OCI-LY3 (cell line): ENCODE data around the gene TLR3.

ENCODE experiments used
- H2AFZ ChIP-seq: fragments of 200-600, 300-600 bp; shearing (Covaris generic); 2 replicates; pipeline ENCODE4 v1.6.0; 2014; ENCODE audit warnings: antibody characterized with exemption, low read depth, low read length
- H3K27ac ChIP-seq: fragments of 200-600, 300-600 bp; sonication (generic); 2 replicates; pipeline ENCODE4 v1.5.1; 2014; ENCODE audit warnings: mild to moderate bottlenecking, low read length, moderate library complexity, mixed read lengths
- H3K27me3 ChIP-seq: fragments of 200-600, 300-600 bp; sonication (generic); 2 replicates; pipeline ENCODE4 v1.6.1; 2014; ENCODE audit warnings: low read depth, low read length, mixed read lengths
- H3K36me3 ChIP-seq: fragments of 200-600, 300-600 bp; sonication (generic); replicated peaks from 2 replicates; pipeline ENCODE3; 2014; ENCODE audit warnings: low read depth, low read length, mixed read lengths
- H3K4me1 ChIP-seq: fragments of 300-600, 200-600 bp; sonication (generic); 2 replicates; pipeline ENCODE4 v1.6.1; 2014; ENCODE audit warnings: low read length, mixed read lengths
- H3K4me2 ChIP-seq: fragments of 200-600, 300-600 bp; sonication (generic); 2 replicates; pipeline ENCODE4 v1.6.1; 2014; ENCODE audit warnings: low read length, mixed read lengths
- H3K4me3 ChIP-seq: fragments of 300-600, 200-600 bp; sonication (generic); 2 replicates; pipeline ENCODE4 v1.5.1; 2014; ENCODE audit warnings: antibody characterized with exemption, mild to moderate bottlenecking, low read length, moderate library complexity
- H3K79me2 ChIP-seq: fragments of 300-600, 200-600 bp; shearing (Covaris generic); 2 replicates; pipeline ENCODE4 v1.6.1; 2014; ENCODE audit warnings: mild to moderate bottlenecking, low read length, mixed read lengths
- H3K9ac ChIP-seq: fragments of 300-600, 200-600 bp; shearing (Covaris generic); 2 replicates; pipeline ENCODE4 v1.6.0; 2014; ENCODE audit warnings: mild to moderate bottlenecking, low read length, moderate library complexity
- H3K9me3 ChIP-seq: fragments of 200-600, 300-600 bp; shearing (Covaris generic); 2 replicates; pipeline ENCODE4 v1.6.1; 2014; ENCODE audit warnings: low read length, mixed read lengths; ENCODE audit not compliant: insufficient read depth
- H4K20me1 ChIP-seq: fragments of 200-600, 300-600 bp; sonication (generic); 2 replicates; pipeline ENCODE4 v1.6.1; 2016; ENCODE audit warnings: low read length, mixed read lengths; ENCODE audit not compliant: insufficient read depth
- EZH2phosphoT487 ChIP-seq: fragments of 200-600 bp; shearing (Covaris generic); IDR thresholded peaks from 2 replicates; pipeline ENCODE4 v1.6.1; 2018; ENCODE audit warnings: antibody characterized with exemption, mixed run types, low read depth
- TF ChIP-seq, protein P1 (sequence below): fragments of 200-600, 300-600 bp; sonication (generic); IDR thresholded peaks from 2 replicates; pipeline ENCODE4 v1.5.1; 2014; ENCODE audit warnings: antibody characterized with exemption, low read length, low read depth

TLR3 gene

DNA sequence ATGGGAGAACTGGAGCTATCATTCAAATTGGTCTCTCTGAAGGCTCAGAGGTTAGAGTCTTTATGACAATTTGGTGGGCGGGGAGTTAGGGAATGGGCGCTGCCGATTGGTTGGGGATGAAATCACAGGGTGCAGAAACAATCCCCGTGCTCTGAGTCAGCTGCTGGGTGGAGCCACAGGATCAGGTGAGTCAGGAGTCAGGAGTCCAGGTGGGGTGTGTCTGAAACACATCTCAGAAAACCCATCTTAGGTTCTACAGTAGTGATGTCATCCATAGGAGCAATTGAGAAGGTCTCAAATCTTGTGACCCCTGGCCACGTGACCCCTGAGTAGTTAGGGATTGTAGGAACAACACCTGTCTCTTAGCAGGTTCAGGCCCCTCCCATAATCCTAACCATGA lies 41.6 kb upstream of the TLR3 start:
- H3K9me3 ChIP-seq, result no peaks in the 10 kb centered on the region
- no peaks in the 10 kb centered on the region for H3K4me1 ChIP-seq
- H3K9ac ChIP-seq, result no peak overlapping the region
- H3K79me2 ChIP-seq, result no peaks in the 10 kb centered on the region
- no peak for TF ChIP-seq EZH2phosphoT487
- TF ChIP-seq, protein P1, sequence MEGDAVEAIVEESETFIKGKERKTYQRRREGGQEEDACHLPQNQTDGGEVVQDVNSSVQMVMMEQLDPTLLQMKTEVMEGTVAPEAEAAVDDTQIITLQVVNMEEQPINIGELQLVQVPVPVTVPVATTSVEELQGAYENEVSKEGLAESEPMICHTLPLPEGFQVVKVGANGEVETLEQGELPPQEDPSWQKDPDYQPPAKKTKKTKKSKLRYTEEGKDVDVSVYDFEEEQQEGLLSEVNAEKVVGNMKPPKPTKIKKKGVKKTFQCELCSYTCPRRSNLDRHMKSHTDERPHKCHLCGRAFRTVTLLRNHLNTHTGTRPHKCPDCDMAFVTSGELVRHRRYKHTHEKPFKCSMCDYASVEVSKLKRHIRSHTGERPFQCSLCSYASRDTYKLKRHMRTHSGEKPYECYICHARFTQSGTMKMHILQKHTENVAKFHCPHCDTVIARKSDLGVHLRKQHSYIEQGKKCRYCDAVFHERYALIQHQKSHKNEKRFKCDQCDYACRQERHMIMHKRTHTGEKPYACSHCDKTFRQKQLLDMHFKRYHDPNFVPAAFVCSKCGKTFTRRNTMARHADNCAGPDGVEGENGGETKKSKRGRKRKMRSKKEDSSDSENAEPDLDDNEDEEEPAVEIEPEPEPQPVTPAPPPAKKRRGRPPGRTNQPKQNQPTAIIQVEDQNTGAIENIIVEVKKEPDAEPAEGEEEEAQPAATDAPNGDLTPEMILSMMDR, result no peak
- H3K4me3 ChIP-seq, result no peak overlapping the region
- no peaks in the 10 kb centered on the region for H3K36me3 ChIP-seq
- no peaks in the 10 kb centered on the region for H3K27me3 ChIP-seq
- H4K20me1 ChIP-seq, result no peaks in the 10 kb centered on the region
- H2AFZ ChIP-seq, result no peak overlapping the region
- no peak overlapping the region for H3K27ac ChIP-seq
- H3K4me2 ChIP-seq, result no peak overlapping the region

DNA sequence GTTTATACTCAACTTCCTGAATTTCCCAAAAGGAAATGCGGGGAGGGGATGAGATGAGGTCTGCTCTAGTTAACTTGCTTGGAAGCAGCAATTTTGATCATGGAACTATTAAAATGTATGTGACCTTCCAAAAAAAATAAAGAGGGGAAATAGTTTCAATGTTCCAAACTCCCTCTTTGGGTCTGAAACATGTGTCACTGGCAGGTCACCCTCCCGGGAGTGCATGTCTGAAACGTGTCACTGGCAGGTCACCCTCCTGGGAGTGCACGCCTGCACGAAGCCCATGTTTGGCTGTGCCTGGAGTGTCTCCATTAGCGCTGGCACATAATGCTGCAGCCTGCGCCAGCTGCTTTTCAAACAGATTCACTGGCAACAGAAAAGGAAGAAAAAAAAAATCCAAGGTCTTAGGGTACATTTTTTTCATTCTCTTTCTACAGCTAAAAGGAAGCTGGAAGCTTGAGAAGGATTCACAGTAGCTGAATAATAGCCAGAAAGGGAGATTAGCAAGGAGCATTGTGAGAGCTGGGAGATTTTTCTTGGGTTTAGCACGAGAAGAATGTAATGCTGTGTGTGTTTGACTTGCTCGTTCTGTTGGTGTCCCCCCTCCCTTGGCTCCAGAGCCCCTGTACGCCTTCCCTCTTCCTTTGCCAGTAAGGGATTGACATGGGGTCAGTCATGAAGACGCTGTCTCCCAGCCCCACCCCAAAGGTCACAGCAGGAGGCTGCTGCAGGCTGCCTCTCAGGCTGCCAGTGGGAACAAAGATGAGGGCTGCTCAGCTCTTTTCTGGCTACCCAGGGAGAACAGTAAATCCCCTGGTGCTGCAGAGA lies 39.2 kb upstream of the TLR3 start:
- no peak overlapping the region for H3K9ac ChIP-seq
- no peaks in the 10 kb centered on the region for H3K27me3 ChIP-seq
- no peaks in the 10 kb centered on the region for H3K4me1 ChIP-seq
- H2AFZ ChIP-seq, result no peak overlapping the region
- no peak for TF ChIP-seq EZH2phosphoT487
- TF ChIP-seq, protein P1, result no peak
- no peaks in the 10 kb centered on the region for H4K20me1 ChIP-seq
- no peaks in the 10 kb centered on the region for H3K9me3 ChIP-seq
- no peak overlapping the region for H3K4me2 ChIP-seq
- no peak overlapping the region for H3K27ac ChIP-seq
- no peaks in the 10 kb centered on the region for H3K79me2 ChIP-seq
- H3K4me3 ChIP-seq, result no peak overlapping the region
- H3K36me3 ChIP-seq, result no peaks in the 10 kb centered on the region

DNA sequence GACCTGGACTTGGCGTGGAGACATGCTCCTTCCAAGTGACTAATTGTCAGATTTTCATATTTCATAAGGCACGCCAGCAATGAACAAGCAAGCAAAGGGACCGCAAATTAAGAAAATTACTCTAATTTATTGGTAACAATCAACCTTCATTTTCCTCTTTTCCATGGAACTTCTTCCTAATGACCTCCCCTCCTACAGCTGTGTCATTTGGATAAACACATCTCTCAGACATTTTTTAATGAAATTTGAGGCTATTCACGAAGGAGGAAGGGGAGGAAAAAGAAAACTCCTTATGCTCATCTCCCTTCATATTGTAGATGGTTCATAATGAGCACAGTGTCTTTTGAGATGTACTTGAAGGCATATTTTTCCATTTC lies 38.6 kb upstream of the TLR3 start:
- Histone ChIP-seq H3K4me3 (no peak overlapping the region), H3K79me2 (no peaks in the 10 kb centered on the region), H4K20me1 (no peaks in the 10 kb centered on the region), H3K4me1 (no peaks in the 10 kb centered on the region), H3K4me2 (no peak overlapping the region), H3K9me3 (no peaks in the 10 kb centered on the region), H2AFZ (no peak overlapping the region), H3K9ac (no peak overlapping the region), H3K27ac (no peak overlapping the region), H3K27me3 (no peaks in the 10 kb centered on the region), H3K36me3 (no peaks in the 10 kb centered on the region)
- no peak for TF ChIP-seq EZH2phosphoT487
- TF ChIP-seq, protein P1, result no peak

DNA sequence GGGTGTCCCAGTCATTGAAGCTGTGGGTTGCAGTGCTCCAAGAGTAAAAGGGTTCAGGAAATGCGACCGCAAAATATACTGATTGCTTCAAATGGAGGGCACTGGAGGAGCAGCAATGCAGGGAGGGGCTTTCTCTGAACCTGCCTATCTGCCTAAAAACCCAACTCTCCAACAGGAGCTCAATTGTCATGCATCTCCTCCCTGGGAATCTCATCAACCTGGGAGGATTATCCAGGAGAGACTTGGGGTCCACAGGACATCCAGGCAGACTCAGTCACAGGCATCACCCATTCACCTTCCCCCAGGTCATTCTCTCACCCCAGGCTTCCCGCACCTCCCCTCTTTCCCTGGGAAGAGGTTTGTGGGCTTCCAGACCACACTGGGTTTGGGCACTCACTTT lies 38.2 kb upstream of the TLR3 start:
- Histone ChIP-seq H2AFZ (no peak overlapping the region), H3K27ac (no peak overlapping the region), H4K20me1 (no peaks in the 10 kb centered on the region), H3K9ac (no peak overlapping the region), H3K9me3 (no peaks in the 10 kb centered on the region), H3K79me2 (no peaks in the 10 kb centered on the region), H3K27me3 (no peaks in the 10 kb centered on the region), H3K4me3 (no peak overlapping the region), H3K4me1 (no peaks in the 10 kb centered on the region), H3K36me3 (no peaks in the 10 kb centered on the region), H3K4me2 (no peak overlapping the region)
- TF ChIP-seq, protein P1, result no peak
- no peak for TF ChIP-seq EZH2phosphoT487
